Type B pancreatic cell (in vitro differentiated cells): ENCODE measurements around the gene GMPR. TPM values are rescaled to one million over a fixed set of nuclear protein-coding genes. Genes with fewer than 3 reads are reported as not detected.

Source experiments
- DNase-seq: peaks from one replicate; pipeline ENCODE4 v3.0.0; 2021; ENCODE audit warnings: mixed read lengths; ENCODE audit not compliant: unreplicated experiment; ENCODE audit errors: extremely low spot score
- H3K27ac Mint-ChIP-seq: 2 replicates; pipeline ENCODE4 v1.8.0; 2021; ENCODE audit warnings: mild to moderate bottlenecking, mixed read lengths
- H3K27me3 Mint-ChIP-seq: 2 replicates; pipeline ENCODE4 v1.8.0; 2021; ENCODE audit warnings: mixed read lengths
- H3K36me3 Mint-ChIP-seq: 2 replicates; pipeline ENCODE4 v1.8.0; 2021; ENCODE audit warnings: mixed read lengths
- H3K4me1 Mint-ChIP-seq: one replicate; pipeline ENCODE4 v1.8.0; 2021; ENCODE audit warnings: mixed read lengths; ENCODE audit not compliant: unreplicated experiment
- H3K4me3 Mint-ChIP-seq: 2 replicates; pipeline ENCODE4 v1.8.0; 2021; ENCODE audit warnings: mild to moderate bottlenecking, mixed read lengths
- H3K9me3 Mint-ChIP-seq: 2 replicates; pipeline ENCODE4 v1.8.0; 2021; ENCODE audit warnings: mixed read lengths
- total RNA-seq: library from RNA; stranded (reverse); gene quantifications from 2 replicates; pipeline ENCODE4 v1.2.1, GENCODE V29; 2021; ENCODE audit warnings: low replicate concordance
- TF ChIP-seq, protein P1 (sequence below): fragments of 200-600 bp; sonication (generic); conservative IDR thresholded peaks from 2 replicates; pipeline ENCODE4 v1.5.0; 2021; ENCODE audit warnings: antibody characterized with exemption, mild to moderate bottlenecking

The GMPR gene
- total RNA-seq, 1 donor from 2014 or later = 3.8 TPM

DNA sequence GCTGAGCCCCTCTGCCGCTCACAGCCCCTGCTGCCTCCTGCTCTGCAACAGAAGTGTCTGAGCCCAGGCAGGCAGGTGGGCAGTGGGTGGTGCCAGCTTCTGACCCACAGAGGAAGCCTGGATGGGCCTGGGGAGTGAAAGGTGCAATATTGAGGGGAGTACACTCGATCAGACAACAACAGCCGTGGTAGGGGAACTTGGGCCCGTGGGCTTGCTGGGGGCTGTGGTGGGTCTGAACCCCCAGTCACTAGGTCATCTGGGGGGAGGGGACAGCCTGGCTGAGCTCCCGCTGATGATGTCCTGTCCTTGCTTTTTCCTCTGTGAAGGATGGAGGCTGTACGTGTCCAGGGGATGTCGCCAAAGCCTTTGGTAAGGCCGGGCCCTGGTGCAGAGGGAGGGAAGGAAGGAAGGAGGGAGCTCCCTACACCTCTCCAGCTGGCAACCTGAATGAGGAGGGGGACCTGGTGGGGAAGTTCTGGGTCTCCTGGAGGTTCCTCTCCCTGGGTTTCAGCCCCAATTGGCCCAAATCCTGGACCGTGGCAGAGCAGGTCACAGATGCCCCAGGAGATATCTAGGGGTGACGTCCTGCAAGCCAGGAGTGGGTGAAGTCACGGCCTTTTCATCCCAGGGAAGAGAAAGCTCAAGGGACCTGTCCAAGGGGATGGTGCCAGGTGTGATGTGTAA is 47.2 kb downstream of the GMPR start:
- H3K27ac Mint-ChIP-seq = no peak overlapping the region

DNA sequence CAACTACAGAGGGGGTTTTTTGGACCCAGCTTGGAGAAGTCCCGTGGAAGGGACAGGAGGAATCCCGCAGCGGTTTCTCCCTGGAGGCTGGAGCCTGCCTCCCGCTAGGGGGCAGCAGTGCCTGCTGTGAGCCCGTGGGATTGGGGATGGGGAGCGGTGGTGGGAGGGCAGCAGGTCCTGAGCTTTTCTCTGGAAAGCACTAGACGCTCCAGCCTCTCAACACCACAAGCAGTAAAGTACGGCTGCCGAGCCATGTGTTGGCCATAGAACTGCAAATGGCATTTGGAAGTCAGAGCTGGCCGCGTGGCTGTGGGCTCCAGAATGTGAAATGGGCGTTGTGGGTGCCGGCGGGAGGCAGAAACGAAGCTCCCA is 47.8 kb downstream of the GMPR start:
- Mint-ChIP-seq H3K27me3 (peaks cover 9% of the 10 kb centered on the region), H3K9me3 (no peaks in the 10 kb centered on the region), H3K4me1 (peaks cover 19% of the 10 kb centered on the region), H3K4me3 (no peak overlapping the region), H3K27ac (no peak overlapping the region), H3K36me3 (no peaks in the 10 kb centered on the region)
- TF ChIP-seq, protein P1, sequence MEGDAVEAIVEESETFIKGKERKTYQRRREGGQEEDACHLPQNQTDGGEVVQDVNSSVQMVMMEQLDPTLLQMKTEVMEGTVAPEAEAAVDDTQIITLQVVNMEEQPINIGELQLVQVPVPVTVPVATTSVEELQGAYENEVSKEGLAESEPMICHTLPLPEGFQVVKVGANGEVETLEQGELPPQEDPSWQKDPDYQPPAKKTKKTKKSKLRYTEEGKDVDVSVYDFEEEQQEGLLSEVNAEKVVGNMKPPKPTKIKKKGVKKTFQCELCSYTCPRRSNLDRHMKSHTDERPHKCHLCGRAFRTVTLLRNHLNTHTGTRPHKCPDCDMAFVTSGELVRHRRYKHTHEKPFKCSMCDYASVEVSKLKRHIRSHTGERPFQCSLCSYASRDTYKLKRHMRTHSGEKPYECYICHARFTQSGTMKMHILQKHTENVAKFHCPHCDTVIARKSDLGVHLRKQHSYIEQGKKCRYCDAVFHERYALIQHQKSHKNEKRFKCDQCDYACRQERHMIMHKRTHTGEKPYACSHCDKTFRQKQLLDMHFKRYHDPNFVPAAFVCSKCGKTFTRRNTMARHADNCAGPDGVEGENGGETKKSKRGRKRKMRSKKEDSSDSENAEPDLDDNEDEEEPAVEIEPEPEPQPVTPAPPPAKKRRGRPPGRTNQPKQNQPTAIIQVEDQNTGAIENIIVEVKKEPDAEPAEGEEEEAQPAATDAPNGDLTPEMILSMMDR = peak; percentile 84
- DNase-seq = no peak

More for the DNA sequence above, 47.2 kb downstream of the GMPR start:
- Mint-ChIP-seq H3K27me3 (peaks cover 8% of the 10 kb centered on the region), H3K4me1 (peaks cover 19% of the 10 kb centered on the region), H3K9me3 (no peaks in the 10 kb centered on the region), H3K4me3 (no peak overlapping the region), H3K36me3 (no peaks in the 10 kb centered on the region)
- TF ChIP-seq, protein P1 = no peak
- DNase-seq = no peak

DNA sequence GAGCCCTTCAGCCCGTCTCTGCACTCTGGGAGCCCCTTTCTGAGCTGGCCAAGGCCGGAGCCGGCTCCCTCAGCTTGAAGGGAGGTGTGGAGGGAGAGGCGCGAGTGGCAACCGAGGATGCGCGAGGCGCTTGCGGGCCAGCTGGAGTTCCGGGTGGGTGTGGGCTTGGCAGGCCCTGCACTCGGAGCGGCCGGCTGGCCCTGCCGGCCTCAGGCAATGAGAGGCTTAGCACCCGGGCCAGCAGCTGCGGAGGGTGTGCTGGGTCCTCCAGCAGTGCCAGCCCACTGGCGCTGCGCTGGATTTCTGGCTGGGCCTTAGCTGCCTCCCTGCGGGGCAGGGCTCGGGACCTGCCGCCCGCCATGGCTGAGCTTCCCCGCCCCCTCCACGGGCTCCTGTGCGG is 49.8 kb downstream of the GMPR start:
- Mint-ChIP-seq H3K4me3 (no peak overlapping the region), H3K9me3 (no peaks in the 10 kb centered on the region), H3K27ac (no peak overlapping the region)

DNA sequence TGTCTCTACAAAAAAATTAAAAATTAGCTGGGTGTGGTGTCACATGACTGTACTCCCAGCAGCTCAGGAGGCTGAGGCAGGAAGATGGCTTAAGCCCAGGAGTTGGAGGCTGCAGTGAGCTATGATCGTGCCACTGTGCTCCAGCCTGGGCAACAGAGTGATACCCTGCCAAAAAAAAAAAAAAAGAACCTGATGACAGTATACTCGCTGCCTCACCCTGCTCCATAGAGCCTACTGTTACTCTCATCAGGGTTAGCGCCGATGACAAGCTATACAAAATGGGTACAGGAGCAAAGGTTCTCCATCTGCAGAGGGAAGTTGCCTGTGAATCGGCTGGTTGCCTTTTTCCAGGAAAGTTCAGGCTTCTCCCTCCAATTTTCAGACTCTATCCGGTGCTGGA is 53.4 kb downstream of the GMPR start:
- TF ChIP-seq, protein P1 = no peak
- Mint-ChIP-seq H3K4me1 (no peaks in the 10 kb centered on the region), H3K27me3 (peaks cover 12% of the 10 kb centered on the region), H3K9me3 (no peaks in the 10 kb centered on the region), H3K36me3 (no peaks in the 10 kb centered on the region), H3K4me3 (no peak overlapping the region), H3K27ac (no peak overlapping the region)
- DNase-seq = no peak

More for the DNA sequence above, 49.8 kb downstream of the GMPR start:
- H3K4me1 Mint-ChIP-seq = peaks cover 18% of the 10 kb centered on the region
- peaks cover 14% of the 10 kb centered on the region for H3K27me3 Mint-ChIP-seq
- TF ChIP-seq, protein P1 = no peak
- no peaks in the 10 kb centered on the region for H3K36me3 Mint-ChIP-seq
- DNase-seq = no peak

DNA sequence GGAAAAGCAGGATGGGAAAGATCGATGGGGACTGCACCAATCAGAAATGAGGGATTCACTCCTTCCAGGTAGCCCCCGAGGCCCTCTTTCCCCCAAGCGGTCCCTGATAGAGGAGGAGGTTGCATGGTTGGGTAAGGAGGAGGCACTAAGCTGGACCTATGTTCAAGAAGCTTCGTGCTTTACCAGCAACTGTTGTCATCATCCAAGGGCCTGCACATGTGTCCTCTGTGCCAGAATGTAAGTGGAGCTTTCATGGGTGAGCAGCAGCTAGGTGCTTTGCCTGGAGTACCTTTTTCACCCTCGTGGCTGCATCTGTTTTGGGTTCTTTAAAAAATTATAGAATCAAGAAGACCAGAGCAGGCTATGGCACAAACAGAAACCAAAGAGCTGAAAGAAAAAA is 54.0 kb downstream of the GMPR start:
- TF ChIP-seq, protein P1 = no peak

More for the DNA sequence above, 54.0 kb downstream of the GMPR start:
- no peaks in the 10 kb centered on the region for H3K9me3 Mint-ChIP-seq
- no peaks in the 10 kb centered on the region for H3K4me1 Mint-ChIP-seq
- no peaks in the 10 kb centered on the region for H3K36me3 Mint-ChIP-seq
- no peak for DNase-seq
- H3K27ac Mint-ChIP-seq = no peak overlapping the region
- no peak overlapping the region for H3K4me3 Mint-ChIP-seq
- peaks cover 12% of the 10 kb centered on the region for H3K27me3 Mint-ChIP-seq
